Dermis microvascular lymphatic vessel endothelial cell (primary cell): Measurements from ENCODE around the gene RPS15A. TPM values are rescaled to one million over a fixed set of nuclear protein-coding genes. Genes with fewer than 3 reads are reported as not detected.
A peak's percentile ranks its signal among the peaks of the same experiment; 100 is the strongest.

ENCODE experiments used
- DNase-seq, 2 donors: peaks; one replicate each; pipeline versions ENCODE4 v3.0.0 to v3.0.0-alpha.2; 2010; ENCODE audit warnings: low read depth in 2 of 2
- total RNA-seq: library from RNA; depleted of rRNA; stranded (reverse); fragments of >200 nt; gene quantifications from 2 replicates; pipeline ENCODE4 v1.2.1, GENCODE V29; 2014

RPS15A gene
- total RNA-seq, result 1,241 and 1,560 TPM in 2 replicates

- DNase-seq, result peak; percentile 97 to 98
These were observed at the start of gene RPS15A for GRCh38 chr16:18789850-18790706. RPS15A (minus strand) TSS chr16:18790334; CDS start chr16:18789113, 1,221 bp downstream.

GRCh38 chr16:18839555-18839954, 49.4 kb upstream of the RPS15A start:
- DNase-seq, result no peak

DNA sequence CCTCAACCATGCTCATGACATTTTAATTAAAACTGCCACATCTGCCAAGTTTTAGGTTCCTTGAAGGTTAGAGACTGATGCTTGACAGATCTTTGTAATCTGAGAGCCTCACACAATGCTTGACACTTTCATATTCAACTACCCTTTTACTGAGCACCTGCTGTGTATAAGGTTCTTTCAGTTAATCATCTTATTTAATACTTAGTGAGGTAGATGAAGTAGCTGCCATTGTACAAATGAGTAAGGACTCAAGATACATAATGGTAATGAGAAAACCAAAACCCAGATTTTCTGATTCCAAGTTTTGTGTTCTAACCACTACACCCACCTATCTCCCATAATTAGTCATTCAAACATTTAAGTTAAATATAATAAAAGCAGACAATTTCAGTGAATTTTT, 46.6 kb upstream of the RPS15A start:
- no peak for DNase-seq

GRCh38 chr16:18834864-18835263, 44.7 kb upstream of the RPS15A start:
- no peak for DNase-seq

DNA sequence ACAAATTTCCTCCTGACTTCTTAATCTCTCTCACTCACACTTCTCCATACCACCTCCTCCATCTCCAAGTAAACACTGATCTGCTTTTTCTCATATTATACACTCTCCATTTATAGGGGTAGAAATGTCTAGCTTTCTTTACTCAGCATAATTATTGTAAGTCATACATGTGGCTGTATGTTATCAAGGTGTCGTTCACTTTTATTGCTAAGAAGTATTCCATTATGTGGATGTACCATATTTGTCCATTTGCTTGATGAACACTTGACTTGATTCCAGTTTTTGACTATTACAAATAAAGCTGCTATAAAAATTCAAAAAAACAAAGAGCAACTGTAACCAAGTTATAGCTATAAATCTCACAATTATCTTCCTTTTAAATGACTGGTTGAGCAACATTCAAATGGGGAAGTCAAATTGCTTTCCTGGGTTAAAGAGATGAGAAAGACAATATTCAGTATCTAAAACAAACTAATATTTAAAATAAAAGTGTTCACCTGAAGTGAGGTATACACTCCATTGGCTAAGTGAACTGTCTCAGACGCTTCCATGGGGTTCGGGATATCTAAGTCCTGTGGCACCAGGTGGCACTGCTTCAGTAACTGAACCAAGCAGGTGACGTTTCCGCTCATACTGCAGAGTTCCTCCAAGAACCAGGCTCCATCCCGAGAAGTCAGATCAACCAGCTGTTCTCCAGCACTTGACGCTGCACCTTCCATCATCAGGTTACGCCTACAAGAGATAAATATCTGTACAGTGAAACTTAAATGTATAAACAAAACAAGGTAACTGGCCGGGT, 43.8 kb upstream of the RPS15A start:
- no peak for DNase-seq

- no peak for DNase-seq
These were observed 42.5 kb upstream of the RPS15A start for GRCh38 chr16:18832613-18833012.

- DNase-seq, result no peak
These were observed 41.9 kb upstream of the RPS15A start for GRCh38 chr16:18832006-18832405.

DNA sequence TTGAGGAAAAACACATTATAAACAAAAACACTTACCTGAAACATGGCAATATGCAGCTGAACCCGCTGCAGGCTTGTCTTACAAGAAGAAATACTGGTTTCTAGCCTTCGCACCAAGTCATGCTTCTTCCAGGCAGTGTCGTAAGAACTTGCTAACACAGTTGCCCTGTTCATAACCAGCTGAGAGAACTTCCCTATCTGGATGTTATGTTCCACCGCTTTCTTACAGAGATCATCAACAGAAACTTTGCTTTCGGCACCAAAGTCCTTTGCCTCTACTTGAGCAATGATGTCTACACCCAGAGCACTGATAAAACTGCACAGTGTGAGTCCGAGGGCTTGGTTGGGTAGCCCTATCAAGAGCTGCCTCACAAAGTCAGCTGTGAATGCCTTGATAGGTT, 39.1 kb upstream of the RPS15A start:
- DNase-seq, result no peak

- DNase-seq, result no peak
These were observed 37.8 kb upstream of the RPS15A start for GRCh38 chr16:18827890-18828289.

GRCh38 chr16:18816286-18816685, 26.2 kb upstream of the RPS15A start:
- DNase-seq, result no peak

DNA sequence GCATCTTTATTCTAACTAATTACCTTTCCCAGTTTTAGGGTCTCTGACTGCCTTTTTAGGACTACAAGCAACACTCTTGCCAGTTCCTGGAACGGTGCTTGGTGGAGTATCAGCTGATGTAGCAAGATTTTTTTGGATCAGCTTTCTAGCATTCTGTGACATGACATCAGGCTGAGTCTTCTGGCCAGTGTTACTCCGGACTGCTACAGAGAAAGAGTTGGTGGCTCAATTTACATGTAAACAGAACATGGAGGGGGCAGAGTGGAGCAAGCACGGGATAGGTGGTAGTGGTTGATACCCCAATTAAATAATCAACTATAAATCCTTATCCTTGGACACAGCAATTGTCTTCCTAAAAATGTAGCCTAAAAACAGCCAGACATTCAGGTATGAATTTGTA, 21.8 kb upstream of the RPS15A start:
- DNase-seq, result no peak

GRCh38 chr16:18809165-18809564, 19.0 kb upstream of the RPS15A start:
- DNase-seq, result no peak

GRCh38 chr16:18805257-18805773, 15.2 kb upstream of the RPS15A start:
- DNase-seq, result no peak

GRCh38 chr16:18804540-18804939, 14.4 kb upstream of the RPS15A start:
- DNase-seq, result no peak

- peak in 1 of 2 donors; percentile 81 for DNase-seq
These were observed 13.7 kb upstream of the RPS15A start for GRCh38 chr16:18803569-18804462.

DNA sequence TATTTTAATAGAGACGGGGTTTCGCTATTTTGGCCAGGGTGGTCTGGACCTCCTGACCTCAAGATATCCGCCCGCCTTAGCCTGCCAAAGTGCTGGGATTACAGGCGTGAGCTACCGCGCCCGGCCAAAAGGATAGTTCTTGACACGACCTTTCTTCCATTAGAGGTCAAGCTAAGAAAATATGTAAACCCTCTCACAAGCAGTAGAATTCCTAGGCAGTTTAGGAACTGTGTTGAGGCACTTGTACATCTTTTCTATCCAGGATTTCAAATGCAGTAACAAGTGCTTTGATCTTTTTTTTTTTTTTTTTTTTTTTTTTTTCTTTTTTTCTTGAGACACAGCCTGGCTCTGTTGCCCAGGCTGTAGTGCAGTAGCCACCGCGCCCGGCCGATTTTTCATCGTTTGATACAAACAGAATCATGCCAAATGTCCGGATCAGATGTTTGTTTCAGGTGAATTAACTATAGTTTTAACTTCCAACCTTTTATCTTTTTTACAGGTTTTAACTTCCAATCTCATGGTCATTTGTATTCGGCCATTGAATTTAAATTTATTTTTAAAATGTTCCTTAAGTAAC, 12.7 kb upstream of the RPS15A start:
- no peak for DNase-seq

DNA sequence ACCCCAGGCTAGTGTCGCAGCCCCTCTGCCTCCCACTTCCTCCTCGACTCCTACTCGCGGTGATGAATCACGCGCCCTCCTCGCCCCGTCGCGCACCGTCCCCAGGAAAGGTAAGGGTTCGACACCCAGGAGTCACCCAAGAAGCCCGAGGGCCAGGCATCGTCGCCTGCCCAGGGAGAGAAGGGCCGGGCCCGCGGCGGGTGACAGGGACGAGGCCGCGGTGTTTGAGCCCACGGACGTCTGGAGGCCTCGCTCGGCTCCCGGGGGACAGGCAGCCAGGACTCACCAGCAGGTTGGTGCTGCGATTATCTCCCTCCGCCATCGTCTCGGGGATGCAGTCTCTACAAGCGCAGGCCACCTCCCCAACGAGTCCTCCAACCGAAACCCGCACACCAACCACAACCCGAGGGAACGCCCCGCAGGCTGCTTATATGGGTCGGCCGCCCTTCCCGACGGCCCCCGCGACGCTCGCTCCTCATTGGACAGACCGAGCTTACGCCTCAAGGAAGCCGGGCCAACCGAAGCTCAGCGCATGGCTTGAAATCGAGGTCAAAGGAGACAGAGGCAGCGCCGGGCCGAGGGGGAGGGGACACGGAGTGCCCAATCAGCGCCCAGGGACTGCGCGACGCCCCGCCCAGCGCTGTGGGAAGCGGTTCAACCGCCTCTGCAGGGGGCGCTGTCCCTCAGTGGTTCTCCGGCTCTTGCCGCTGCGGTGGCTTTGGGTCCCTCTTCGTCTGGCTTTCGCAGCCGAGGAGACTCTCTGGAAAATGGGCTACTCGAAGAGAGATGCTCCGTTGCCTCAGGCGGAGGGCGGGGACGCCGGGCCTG, 11.2 kb upstream of the RPS15A start, which contains the start of gene ARL6IP1:
ARL6IP1 (minus strand) TSS at position 405 of the 828 bp plus-strand sequence; CDS start at position 322, 83 bp downstream.
- peak; percentile 98 to 100 for DNase-seq

GRCh38 chr16:18800775-18801144, 10.6 kb upstream of the RPS15A start:
- peak in 1 of 2 donors; percentile 32 for DNase-seq

- DNase-seq, result no peak
These were observed 10.2 kb upstream of the RPS15A start for GRCh38 chr16:18800293-18800692.

DNA sequence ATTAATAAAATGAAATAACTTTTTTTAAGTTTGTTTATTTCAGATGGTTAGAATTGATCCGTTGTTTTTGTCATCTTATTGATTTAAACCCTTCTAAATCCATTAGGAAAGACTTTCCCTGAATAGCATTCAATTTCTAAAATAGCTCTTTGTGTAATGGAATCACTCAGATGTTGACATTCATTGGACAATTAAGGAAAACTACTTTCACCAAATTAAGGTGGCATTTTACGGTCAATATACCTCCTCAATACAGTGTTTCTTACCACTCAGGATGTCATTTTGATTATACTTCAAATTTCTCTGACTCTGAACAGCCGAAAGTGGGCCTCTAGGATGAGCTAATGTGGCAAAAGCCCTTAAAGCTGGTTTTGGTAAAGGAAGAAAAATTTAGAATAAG, 9.4 kb upstream of the RPS15A start:
- no peak for DNase-seq
